ENCODE measurements around the gene KIF7.

- TF ChIP-seq POLR2A (IDR thresholded peaks at IDR 0.05; ENCODE audit: low read length) (no peak), GATA1 (IDR thresholded peaks at IDR 0.05; ENCODE audit: low read depth, low read length) (no peak)
These were observed 14.2 kb downstream of the KIF7 start for GRCh38 chr15:89641053-89641452.

Data from erythroblast (primary cell).